ENCODE results near the gene TAF4.

TAF4 gene

DNA sequence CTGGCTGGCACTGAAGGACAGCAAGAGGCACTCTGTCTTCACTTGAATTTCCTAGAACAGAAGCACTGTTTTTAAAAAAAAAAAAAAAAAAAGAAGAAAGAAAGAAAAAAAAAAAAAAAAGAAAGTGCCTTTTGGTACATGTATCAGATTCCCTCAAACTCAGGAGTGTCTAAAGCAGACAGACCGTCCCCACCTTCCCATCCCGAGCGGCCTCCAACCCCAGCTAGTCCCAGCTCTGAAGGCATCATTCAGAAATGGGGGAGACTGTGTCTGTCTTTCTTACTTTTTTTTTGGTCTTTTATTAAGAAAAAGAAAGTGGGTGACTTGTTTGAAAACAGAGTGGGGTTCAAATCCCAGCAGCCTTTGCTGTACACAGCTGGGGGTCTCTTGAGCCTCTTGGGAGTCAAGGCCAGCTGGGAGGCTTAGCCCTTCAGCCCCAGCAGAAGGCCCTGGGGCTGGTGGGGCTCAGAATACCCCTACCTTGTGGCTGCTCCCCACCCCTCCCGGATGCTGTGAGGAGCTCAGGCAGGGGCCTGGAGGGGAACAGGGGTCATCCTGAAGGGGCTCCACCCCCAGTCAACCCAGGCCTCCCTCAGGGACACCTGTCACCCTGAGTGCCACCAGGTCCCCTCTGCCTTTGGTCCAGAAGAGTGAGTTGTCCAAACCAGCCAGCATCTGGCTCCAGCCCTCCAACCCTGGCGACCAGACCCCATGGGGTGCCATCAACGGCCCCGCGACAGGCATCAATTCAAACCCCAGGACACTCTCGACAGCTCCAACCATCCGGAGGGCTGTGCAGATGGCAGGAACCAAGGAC is 128.3 kb downstream of the TAF4 start:
- Histone ChIP-seq H3K9ac (ENCODE audit: insufficient read length, low read depth) (no peak overlapping the region), H3K4me3 (ENCODE audit: insufficient read length, low read depth) (no peak overlapping the region), H3K9me3 (ENCODE audit: insufficient read depth, low read length) (no peaks in the 10 kb centered on the region), H3K27me3 (ENCODE audit: insufficient read depth, insufficient read length) (no peaks in the 10 kb centered on the region), H3K36me3 (ENCODE audit: insufficient read depth, insufficient read length, low read length) (no peaks in the 10 kb centered on the region), H3K4me1 (ENCODE audit: insufficient read depth, insufficient read length) (peaks cover 28% of the 10 kb centered on the region)
- DNase-seq (ENCODE audit: low read depth, low spot score): no peak
- TF ChIP-seq ZNF274 (IDR thresholded peaks at IDR 0.05; ENCODE audit: low read depth, low read length): no peak
- TF ChIP-seq SUZ12 (IDR thresholded peaks at IDR 0.05; ENCODE audit: extremely low read depth, insufficient read depth, insufficient read length): no peak
- TF ChIP-seq YY1 (IDR thresholded peaks at IDR 0.05; ENCODE audit: insufficient read depth, insufficient read length): no peak

DNA sequence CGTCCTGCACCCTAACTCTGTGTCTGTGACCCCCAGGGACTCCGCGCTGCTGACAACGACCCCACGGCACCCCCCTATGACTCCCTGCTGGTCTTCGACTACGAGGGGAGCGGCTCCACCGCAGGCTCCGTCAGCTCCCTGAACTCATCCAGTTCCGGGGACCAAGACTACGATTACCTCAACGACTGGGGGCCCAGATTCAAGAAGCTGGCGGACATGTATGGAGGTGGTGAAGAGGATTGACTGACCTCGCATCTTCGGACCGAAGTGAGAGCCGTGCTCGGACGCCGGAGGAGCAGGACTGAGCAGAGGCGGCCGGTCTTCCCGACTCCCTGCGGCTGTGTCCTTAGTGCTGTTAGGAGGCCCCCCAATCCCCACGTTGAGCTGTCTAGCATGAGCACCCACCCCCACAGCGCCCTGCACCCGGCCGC is 129.0 kb downstream of the TAF4 start:
- Histone ChIP-seq H3K4me1 (ENCODE audit: insufficient read depth, insufficient read length) (peaks cover 28% of the 10 kb centered on the region), H3K36me3 (ENCODE audit: insufficient read depth, insufficient read length, low read length) (no peaks in the 10 kb centered on the region), H3K27me3 (ENCODE audit: insufficient read depth, insufficient read length) (no peaks in the 10 kb centered on the region), H3K4me3 (ENCODE audit: insufficient read length, low read depth) (no peak overlapping the region), H3K9me3 (ENCODE audit: insufficient read depth, low read length) (no peaks in the 10 kb centered on the region), H3K9ac (ENCODE audit: insufficient read length, low read depth) (no peak overlapping the region)
- TF ChIP-seq ZNF274 (IDR thresholded peaks at IDR 0.05; ENCODE audit: low read depth, low read length) (no peak), SUZ12 (IDR thresholded peaks at IDR 0.05; ENCODE audit: extremely low read depth, insufficient read depth, insufficient read length) (no peak), YY1 (IDR thresholded peaks at IDR 0.05; ENCODE audit: insufficient read depth, insufficient read length) (no peak)
- no peak for DNase-seq (ENCODE audit: low read depth, low spot score)

DNA sequence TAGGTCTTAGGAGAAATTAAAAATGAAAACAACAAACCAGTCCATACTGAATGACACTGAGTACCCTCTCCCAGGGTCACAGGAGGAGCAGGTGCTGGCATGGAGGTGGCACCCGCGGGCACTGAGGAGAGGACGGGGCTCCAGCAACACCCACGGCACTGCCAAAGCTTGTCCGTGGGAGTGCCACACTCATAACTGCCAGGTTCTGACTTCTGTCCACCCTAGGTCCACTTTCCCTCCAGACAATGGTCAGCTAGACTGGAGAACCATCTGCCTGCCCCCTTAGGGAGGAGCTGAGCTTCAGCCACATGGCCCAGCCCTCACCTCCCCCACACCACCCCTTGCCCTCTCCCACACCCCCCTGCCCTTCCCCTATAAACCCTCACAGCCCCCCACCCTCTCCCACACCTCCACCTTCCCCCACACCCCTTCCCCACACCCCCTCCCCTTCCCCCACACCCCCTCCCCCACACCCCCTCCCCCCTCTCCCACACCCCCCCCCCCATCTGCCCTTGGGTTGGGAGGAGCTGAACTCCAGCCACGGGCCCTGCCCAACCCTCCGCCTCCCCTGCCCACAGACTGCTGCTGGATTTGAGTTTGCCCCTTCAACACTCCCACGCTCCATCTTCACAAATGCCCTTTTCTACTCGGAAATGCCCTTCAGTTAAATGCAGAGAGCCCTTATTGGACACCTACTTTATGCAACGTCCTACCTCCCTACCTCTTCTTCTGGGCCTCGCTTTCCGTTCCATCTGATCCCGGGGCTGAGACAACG is 129.6 kb downstream of the TAF4 start:
- no peaks in the 10 kb centered on the region for H3K9me3 ChIP-seq (ENCODE audit: insufficient read depth, low read length)
- TF ChIP-seq SUZ12 (IDR thresholded peaks at IDR 0.05; ENCODE audit: extremely low read depth, insufficient read depth, insufficient read length): no peak
- TF ChIP-seq YY1 (IDR thresholded peaks at IDR 0.05; ENCODE audit: insufficient read depth, insufficient read length): no peak
- TF ChIP-seq ZNF274 (IDR thresholded peaks at IDR 0.05; ENCODE audit: low read depth, low read length): no peak
- H3K36me3 ChIP-seq (ENCODE audit: insufficient read depth, insufficient read length, low read length): no peaks in the 10 kb centered on the region
- peaks cover 28% of the 10 kb centered on the region for H3K4me1 ChIP-seq (ENCODE audit: insufficient read depth, insufficient read length)
- no peak overlapping the region for H3K4me3 ChIP-seq (ENCODE audit: insufficient read length, low read depth)
- no peaks in the 10 kb centered on the region for H3K27me3 ChIP-seq (ENCODE audit: insufficient read depth, insufficient read length)
- no peak overlapping the region for H3K9ac ChIP-seq (ENCODE audit: insufficient read length, low read depth)
- DNase-seq (ENCODE audit: low read depth, low spot score): no peak

DNA sequence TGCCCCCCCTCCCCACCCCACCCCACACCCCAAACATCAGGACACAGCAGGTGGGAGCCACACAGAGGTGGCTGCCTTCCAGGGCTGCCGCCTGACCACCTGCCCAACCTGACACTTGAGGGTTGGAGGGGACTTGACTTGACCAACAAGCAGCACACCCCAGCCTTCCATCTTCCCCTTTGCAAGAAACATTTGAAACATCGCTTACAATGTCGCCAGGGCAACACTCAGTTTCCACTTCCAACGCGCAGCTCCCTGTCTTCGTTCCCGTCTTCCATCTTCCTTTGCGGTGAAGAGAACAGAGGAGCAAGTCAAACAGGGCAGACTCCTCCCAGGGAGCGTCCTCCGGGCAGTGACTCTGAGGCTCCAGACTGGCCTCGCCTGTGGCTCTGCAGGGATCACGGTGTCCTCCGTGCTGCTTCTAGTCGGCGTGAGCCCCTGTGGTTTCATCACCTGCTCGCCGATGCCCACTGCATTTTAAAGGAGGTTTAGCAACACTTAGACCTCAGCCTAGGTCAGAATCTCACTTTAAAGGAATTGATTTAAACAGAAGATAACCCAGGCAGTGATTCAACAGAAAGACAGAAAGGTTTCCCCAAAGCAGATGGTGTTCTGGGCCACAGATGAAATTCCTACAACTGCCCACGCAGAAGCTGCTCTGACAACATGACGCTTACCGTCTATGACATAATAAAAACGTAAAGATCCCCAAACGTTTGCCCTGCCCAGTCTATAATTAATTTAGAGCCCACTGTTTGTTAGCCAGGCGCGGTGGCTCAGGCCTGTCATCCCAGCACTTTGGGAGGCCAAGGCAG is 130.8 kb downstream of the TAF4 start:
- TF ChIP-seq ZNF274 (IDR thresholded peaks at IDR 0.05; ENCODE audit: low read depth, low read length): no peak
- TF ChIP-seq SUZ12 (IDR thresholded peaks at IDR 0.05; ENCODE audit: extremely low read depth, insufficient read depth, insufficient read length): no peak
- Histone ChIP-seq H3K27me3 (ENCODE audit: insufficient read depth, insufficient read length) (no peaks in the 10 kb centered on the region), H3K4me3 (ENCODE audit: insufficient read length, low read depth) (no peak overlapping the region), H3K36me3 (ENCODE audit: insufficient read depth, insufficient read length, low read length) (no peaks in the 10 kb centered on the region), H3K4me1 (ENCODE audit: insufficient read depth, insufficient read length) (peaks cover 28% of the 10 kb centered on the region), H3K9ac (ENCODE audit: insufficient read length, low read depth) (no peak overlapping the region), H3K9me3 (ENCODE audit: insufficient read depth, low read length) (no peaks in the 10 kb centered on the region)
- no peak for DNase-seq (ENCODE audit: low read depth, low spot score)

- H3K36me3 ChIP-seq (ENCODE audit: insufficient read depth, insufficient read length, low read length): no peaks in the 10 kb centered on the region
- no peaks in the 10 kb centered on the region for H3K9me3 ChIP-seq (ENCODE audit: insufficient read depth, low read length)
- no peak overlapping the region for H3K4me3 ChIP-seq (ENCODE audit: insufficient read length, low read depth)
- peaks cover 28% of the 10 kb centered on the region for H3K4me1 ChIP-seq (ENCODE audit: insufficient read depth, insufficient read length)
- TF ChIP-seq ZNF274 (IDR thresholded peaks at IDR 0.05; ENCODE audit: low read depth, low read length): no peak
- TF ChIP-seq YY1 (IDR thresholded peaks at IDR 0.05; ENCODE audit: insufficient read depth, insufficient read length): no peak
- no peak for TF ChIP-seq SUZ12 (IDR thresholded peaks at IDR 0.05; ENCODE audit: extremely low read depth, insufficient read depth, insufficient read length)
- no peak overlapping the region for H3K9ac ChIP-seq (ENCODE audit: insufficient read length, low read depth)
- H3K27me3 ChIP-seq (ENCODE audit: insufficient read depth, insufficient read length): no peaks in the 10 kb centered on the region
- DNase-seq (ENCODE audit: low read depth, low spot score): no peak
These were observed 131.5 kb downstream of the TAF4 start for GRCh38 chr20:61933951-61934715.

GRCh38 chr20:61933481-61933950 is 132.2 kb downstream of the TAF4 start:
- Histone ChIP-seq H3K27me3 (ENCODE audit: insufficient read depth, insufficient read length) (no peaks in the 10 kb centered on the region), H3K4me1 (ENCODE audit: insufficient read depth, insufficient read length) (peaks cover 28% of the 10 kb centered on the region), H3K9me3 (ENCODE audit: insufficient read depth, low read length) (no peaks in the 10 kb centered on the region), H3K36me3 (ENCODE audit: insufficient read depth, insufficient read length, low read length) (no peaks in the 10 kb centered on the region), H3K4me3 (ENCODE audit: insufficient read length, low read depth) (no peak overlapping the region), H3K9ac (ENCODE audit: insufficient read length, low read depth) (no peak overlapping the region)
- TF ChIP-seq ZNF274 (IDR thresholded peaks at IDR 0.05; ENCODE audit: low read depth, low read length): no peak
- TF ChIP-seq SUZ12 (IDR thresholded peaks at IDR 0.05; ENCODE audit: extremely low read depth, insufficient read depth, insufficient read length): no peak
- no peak for TF ChIP-seq YY1 (IDR thresholded peaks at IDR 0.05; ENCODE audit: insufficient read depth, insufficient read length)
- no peak for DNase-seq (ENCODE audit: low read depth, low spot score)

Measured in NT2/D1 (cell line).